Mesothelial cell of epicardium (in vitro differentiated cells): ENCODE measurements around the gene VPS26C. TPM values are rescaled to one million over a fixed set of nuclear protein-coding genes. Genes with fewer than 3 reads are reported as not detected.

Experiments
- DNase-seq, 2 experiments: peaks; one replicate each; pipeline ENCODE4 v3.0.0; 2021; ENCODE audit warnings: low spot score in 2 of 2; ENCODE audit not compliant: unreplicated experiment in 2 of 2
- H3K27ac Mint-ChIP-seq: 2 replicates; pipeline ENCODE4 v1.8.0; 2021; ENCODE audit warnings: mixed read lengths
- H3K27me3 Mint-ChIP-seq: 2 replicates; pipeline ENCODE4 v1.8.0; 2021; ENCODE audit warnings: low read depth, mixed read lengths
- H3K36me3 Mint-ChIP-seq: 2 replicates; pipeline ENCODE4 v1.8.0; 2021; ENCODE audit warnings: mixed read lengths
- H3K4me1 Mint-ChIP-seq: 2 replicates; pipeline ENCODE4 v1.8.0; 2021; ENCODE audit warnings: mixed read lengths
- H3K4me3 Mint-ChIP-seq: 2 replicates; pipeline ENCODE4 v1.8.0; 2021; ENCODE audit warnings: mild to moderate bottlenecking, moderate library complexity, mixed read lengths
- H3K9me3 Mint-ChIP-seq: 2 replicates; pipeline ENCODE4 v1.8.0; 2021; ENCODE audit warnings: mixed read lengths
- total RNA-seq: library from RNA; stranded (reverse); gene quantifications from 3 replicates; pipeline ENCODE4 v1.2.1, GENCODE V29; 2021
- TF ChIP-seq, protein P1 (sequence below): fragments of 200-600 bp; sonication (generic); IDR thresholded peaks from one replicate; pipeline ENCODE4 v1.5.0; 2021; ENCODE audit warnings: antibody characterized with exemption; ENCODE audit not compliant: unreplicated experiment

VPS26C gene
- total RNA-seq, 1 donor from 2014 or later: 45.0 TPM

DNA sequence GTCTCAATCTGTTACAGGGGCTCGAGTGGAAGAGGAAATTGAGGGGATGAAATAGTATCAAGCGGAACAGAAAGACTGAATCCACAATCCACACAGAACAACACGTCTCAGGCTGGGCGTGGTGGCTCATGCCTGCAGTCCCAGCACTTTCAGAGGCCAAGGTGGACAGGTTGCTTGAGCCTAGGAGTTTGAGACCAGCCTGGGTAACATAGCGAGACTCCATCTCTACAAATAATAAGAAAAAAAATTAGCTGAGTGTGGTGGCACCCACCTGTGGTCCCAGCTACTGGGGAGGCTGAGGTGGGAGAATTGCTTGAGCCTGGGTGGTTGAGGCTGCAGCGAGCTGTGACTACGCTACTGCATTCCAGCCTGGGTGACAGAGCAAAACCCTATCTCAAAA is 25.7 kb downstream of the VPS26C start:
- H3K36me3 Mint-ChIP-seq: peaks cover 17% of the 10 kb centered on the region
- no peak overlapping the region for H3K27ac Mint-ChIP-seq
- peaks cover 10% of the 10 kb centered on the region for H3K9me3 Mint-ChIP-seq
- peaks cover 26% of the 10 kb centered on the region for H3K4me1 Mint-ChIP-seq
- no peak overlapping the region for H3K4me3 Mint-ChIP-seq
- TF ChIP-seq, protein P1, sequence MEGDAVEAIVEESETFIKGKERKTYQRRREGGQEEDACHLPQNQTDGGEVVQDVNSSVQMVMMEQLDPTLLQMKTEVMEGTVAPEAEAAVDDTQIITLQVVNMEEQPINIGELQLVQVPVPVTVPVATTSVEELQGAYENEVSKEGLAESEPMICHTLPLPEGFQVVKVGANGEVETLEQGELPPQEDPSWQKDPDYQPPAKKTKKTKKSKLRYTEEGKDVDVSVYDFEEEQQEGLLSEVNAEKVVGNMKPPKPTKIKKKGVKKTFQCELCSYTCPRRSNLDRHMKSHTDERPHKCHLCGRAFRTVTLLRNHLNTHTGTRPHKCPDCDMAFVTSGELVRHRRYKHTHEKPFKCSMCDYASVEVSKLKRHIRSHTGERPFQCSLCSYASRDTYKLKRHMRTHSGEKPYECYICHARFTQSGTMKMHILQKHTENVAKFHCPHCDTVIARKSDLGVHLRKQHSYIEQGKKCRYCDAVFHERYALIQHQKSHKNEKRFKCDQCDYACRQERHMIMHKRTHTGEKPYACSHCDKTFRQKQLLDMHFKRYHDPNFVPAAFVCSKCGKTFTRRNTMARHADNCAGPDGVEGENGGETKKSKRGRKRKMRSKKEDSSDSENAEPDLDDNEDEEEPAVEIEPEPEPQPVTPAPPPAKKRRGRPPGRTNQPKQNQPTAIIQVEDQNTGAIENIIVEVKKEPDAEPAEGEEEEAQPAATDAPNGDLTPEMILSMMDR: no peak
- DNase-seq: no peak
- H3K27me3 Mint-ChIP-seq: no peaks in the 10 kb centered on the region

DNA sequence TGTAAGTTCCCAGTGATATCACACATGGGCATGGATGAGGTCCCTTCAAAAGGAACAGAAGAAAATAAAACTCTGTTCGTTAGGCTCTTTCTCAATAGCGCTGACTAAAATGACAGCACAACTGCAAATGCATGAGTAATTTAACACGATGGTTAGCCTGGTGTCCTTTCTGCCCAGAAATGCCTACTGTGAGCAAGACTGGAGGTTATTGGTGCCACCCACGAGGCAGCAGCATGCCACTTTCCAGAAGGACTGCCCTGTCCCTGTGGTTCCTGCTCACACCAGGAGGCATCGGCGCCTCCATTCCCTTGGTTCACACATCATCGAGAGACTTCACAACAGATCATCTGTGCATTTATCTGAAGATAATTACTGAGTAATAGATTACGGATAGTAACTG is 26.2 kb downstream of the VPS26C start:
- H3K36me3 Mint-ChIP-seq: peaks cover 17% of the 10 kb centered on the region
- H3K4me3 Mint-ChIP-seq: no peak overlapping the region
- H3K27me3 Mint-ChIP-seq: no peaks in the 10 kb centered on the region
- no peak for DNase-seq
- peaks cover 6% of the 10 kb centered on the region for H3K9me3 Mint-ChIP-seq
- TF ChIP-seq, protein P1: no peak
- no peak overlapping the region for H3K27ac Mint-ChIP-seq
- H3K4me1 Mint-ChIP-seq: peaks cover 26% of the 10 kb centered on the region

DNA sequence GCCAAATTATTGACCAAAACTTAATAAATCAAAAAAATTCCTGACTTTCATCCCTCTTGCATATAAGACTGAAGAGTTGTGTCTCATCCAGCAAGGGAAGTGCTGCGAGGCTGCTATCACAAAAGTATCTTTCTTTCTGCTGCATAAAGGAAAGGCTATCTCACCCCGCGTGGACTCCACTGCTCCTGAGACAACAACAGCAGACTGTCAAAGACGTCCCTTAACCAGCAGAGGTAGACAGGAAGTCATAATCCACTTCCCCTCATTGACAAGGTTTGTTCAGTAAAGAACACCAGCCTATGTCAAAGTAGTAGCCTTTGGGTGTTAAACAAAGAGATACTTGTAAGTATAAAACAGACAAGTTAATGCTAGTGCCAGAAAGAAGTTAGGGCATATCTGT is 29.4 kb downstream of the VPS26C start:
- TF ChIP-seq, protein P1: no peak
- no peaks in the 10 kb centered on the region for H3K9me3 Mint-ChIP-seq
- no peak overlapping the region for H3K27ac Mint-ChIP-seq
- H3K4me3 Mint-ChIP-seq: no peak overlapping the region
- peaks cover 21% of the 10 kb centered on the region for H3K36me3 Mint-ChIP-seq
- H3K4me1 Mint-ChIP-seq: no peaks in the 10 kb centered on the region
- H3K27me3 Mint-ChIP-seq: no peaks in the 10 kb centered on the region
- DNase-seq: no peak

DNA sequence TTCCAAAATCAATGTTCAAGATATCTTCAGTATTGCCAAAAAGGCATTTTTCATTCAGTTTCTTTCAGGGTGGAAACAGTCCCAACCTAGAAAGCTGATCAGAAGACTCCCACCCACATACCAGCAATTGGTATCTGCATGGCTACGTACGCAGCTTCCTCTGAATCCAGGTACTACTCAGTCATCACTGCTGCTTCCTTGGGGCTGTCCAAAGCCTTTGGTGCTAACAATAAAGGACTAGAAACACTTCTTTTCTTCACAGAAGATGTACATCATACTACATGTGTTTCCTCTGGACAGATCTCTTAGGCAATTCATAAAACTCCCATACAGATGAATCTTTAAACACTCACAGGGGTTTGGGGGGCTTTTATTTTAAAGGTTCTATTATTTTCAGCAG is 29.8 kb downstream of the VPS26C start:
- no peak overlapping the region for H3K4me3 Mint-ChIP-seq
- H3K4me1 Mint-ChIP-seq: no peaks in the 10 kb centered on the region
- no peak for DNase-seq
- no peak overlapping the region for H3K27ac Mint-ChIP-seq
- H3K36me3 Mint-ChIP-seq: peaks cover 24% of the 10 kb centered on the region
- TF ChIP-seq, protein P1: no peak
- no peaks in the 10 kb centered on the region for H3K27me3 Mint-ChIP-seq
- no peaks in the 10 kb centered on the region for H3K9me3 Mint-ChIP-seq

DNA sequence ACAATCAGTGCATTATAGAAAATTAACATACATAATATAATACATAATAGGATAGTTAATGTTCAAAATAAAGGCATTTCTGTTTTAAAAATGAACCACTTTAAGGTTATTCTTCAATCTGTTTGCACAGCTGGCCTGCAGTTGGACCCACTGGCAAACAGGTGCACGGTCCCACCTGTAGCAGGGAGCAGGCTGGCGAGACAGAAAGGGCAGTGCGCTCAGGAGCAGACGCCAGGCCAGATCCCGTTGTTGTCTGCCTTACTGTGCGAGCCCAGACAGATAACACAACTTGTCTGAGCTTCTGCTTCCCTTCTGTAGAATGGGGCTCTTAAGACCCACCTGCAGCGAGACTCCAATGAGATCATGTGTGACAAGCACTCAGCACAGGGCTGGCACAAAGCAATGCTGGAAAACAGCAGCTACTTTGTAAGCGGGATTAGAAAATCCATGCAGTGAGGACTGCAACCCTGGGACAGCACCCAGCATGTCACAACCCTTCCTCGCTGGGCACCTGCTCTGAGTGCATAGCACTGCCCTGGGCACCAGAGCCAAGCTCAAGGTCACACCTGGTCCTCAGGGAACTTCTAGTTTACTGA is 33.5 kb downstream of the VPS26C start:
- H3K4me1 Mint-ChIP-seq: no peaks in the 10 kb centered on the region
- H3K27ac Mint-ChIP-seq: no peak overlapping the region
- no peak for DNase-seq
- peaks cover 36% of the 10 kb centered on the region for H3K36me3 Mint-ChIP-seq
- TF ChIP-seq, protein P1: no peak
- H3K4me3 Mint-ChIP-seq: no peak overlapping the region
- H3K9me3 Mint-ChIP-seq: no peaks in the 10 kb centered on the region
- no peaks in the 10 kb centered on the region for H3K27me3 Mint-ChIP-seq
